ENCODE results near the gene GLT6D1.
"Not testable (repeated sequence)": the region's sequence is repeated elsewhere in the genome, so short reads cannot be mapped to it uniquely, and the experiment has no call there.

GLT6D1 gene

DNA sequence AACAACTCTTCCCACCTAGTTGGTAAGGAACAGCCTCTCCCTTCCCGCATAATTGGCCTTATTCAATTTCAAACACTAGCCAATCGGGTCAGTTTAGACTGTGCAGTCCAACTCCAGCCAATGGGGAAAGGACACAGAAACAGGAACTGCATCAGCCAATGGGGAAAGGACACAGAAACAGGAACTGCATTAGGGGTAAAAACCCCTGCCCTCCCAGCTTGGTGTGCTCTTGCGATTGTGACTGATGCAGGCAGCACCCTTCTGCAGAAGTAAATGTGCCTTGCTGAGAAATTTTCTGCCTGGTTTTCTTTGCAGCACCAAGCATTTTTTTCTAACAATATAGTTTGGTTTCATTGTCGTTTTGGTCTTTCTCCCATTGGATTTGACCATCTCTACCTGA lies 8.5 kb upstream of the GLT6D1 start:
- H3K27ac ChIP-seq, result no peak overlapping the region
- no peak for DNase-seq (ENCODE audit: low spot score)
- no peak for TF ChIP-seq CTCF (IDR thresholded peaks at IDR 0.05)
- no peak overlapping the region for H3K4me3 ChIP-seq

DNA sequence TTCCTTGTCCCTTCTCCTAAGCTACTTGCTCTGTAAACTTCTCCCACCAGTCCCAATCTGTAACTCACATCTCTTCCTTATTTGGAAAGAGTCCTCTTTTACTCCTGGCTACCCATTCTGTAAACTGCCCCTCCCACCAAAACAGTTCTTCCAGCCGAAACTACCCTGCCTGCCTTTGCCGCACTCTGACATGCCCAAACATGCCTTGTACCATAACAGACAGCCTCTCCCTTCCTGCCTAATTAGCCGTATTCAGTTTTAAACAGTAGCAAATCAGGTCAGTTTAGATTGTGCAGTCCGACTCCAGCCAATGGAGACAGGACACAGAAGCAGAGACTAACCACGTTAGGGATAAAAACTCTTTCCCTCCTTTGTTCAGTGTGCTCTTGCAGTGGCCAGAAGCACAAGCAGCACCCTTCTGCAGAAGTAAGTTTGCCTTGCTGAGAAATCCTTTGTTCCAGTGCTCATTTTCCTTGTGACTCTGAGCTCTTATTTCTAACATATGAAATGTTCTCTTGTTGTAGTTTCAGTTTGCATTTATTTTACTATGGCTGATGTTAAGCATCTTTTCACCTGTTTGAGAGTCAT lies 5.4 kb upstream of the GLT6D1 start:
- no peak for DNase-seq (ENCODE audit: low spot score)
- Histone ChIP-seq H3K4me3 (no peak overlapping the region), H3K27ac (no peak overlapping the region)
- TF ChIP-seq CTCF (IDR thresholded peaks at IDR 0.05), result no peak

DNA sequence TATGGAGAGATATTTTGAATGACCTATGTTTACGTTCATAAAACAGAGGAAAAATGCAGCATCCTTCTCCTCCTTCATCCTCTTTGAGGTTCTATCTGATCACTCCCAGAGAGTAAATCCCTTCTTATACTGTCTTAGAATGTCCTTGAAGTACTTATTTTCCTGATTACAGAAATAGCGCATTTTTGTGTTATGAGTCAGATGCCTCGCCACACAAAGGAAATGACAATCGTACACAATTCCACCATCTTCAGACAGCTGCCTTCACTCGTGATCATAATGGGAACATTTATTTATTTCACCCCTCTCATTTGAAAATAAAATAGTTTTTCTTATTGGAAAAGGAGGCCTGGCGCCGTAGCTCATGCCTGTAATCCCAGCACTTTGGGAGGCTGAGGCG lies 2.4 kb upstream of the GLT6D1 start:
- Histone ChIP-seq H3K4me3 (no peak overlapping the region), H3K27ac (no peak overlapping the region)
- no peak for TF ChIP-seq CTCF (IDR thresholded peaks at IDR 0.05)
- no peak for DNase-seq (ENCODE audit: low spot score)

DNA sequence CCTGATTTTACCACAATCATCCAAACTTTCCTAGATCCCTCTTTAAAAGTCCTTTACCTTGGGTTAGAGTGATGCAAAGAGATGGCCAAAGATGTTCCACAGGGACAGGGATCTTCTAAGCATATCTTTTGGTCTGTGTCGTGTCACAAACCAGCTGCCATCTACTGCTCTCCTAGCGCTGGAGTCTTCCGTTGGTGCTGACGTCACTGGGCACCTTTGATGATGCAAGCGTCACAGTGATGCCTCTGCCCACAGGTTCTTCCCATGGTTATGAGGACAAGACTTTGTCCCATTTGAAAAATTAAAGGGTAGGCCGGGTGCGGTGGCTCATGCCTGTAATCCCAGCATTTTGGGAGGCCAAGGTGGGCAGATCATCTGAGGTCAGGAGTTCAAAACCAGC lies 1.7 kb upstream of the GLT6D1 start:
- no peak overlapping the region for H3K27ac ChIP-seq
- no peak overlapping the region for H3K4me3 ChIP-seq
- no peak for TF ChIP-seq CTCF (IDR thresholded peaks at IDR 0.05)
- no peak for DNase-seq (ENCODE audit: low spot score)

DNA sequence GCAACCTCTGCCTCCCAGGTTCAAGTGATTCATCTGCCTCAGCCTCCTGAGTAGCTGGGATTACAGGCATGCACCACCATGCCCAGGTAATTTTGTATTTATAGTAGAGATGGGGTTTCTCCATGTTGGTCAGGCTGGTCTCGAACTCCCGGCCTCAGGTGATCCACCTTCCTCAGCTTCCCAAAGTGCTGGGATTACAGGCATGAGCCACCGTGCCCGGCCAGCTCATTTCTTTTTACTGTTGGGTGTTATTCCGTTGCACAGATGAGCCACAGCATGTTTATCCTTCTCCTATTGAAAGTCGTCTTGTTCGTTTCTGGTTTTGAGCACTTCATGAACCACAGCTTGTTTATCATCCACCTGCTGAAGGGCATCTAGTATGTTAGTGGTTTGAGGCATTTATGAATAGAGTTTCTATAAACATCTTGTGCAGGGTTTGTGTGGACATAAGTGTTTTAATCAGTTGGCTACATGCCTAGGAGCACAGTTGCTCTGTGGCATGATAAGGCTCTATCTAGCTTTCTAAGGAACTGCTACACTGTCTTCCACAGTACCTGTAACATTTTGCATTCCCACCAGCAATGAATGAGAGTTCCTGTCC lies 2.3 kb downstream of the GLT6D1 start:
- H3K4me3 ChIP-seq; DNase-seq (ENCODE audit: low spot score); H3K27ac ChIP-seq: not testable (repeated sequence)

- TF ChIP-seq CTCF (IDR thresholded peaks at IDR 0.05), result no peak
- no peak for DNase-seq (ENCODE audit: low spot score)
- Histone ChIP-seq H3K27ac (no peak overlapping the region), H3K4me3 (no peak overlapping the region)
Observed at GRCh38 chr9:135632841-135633240, 6.5 kb downstream of the GLT6D1 start.

DNA sequence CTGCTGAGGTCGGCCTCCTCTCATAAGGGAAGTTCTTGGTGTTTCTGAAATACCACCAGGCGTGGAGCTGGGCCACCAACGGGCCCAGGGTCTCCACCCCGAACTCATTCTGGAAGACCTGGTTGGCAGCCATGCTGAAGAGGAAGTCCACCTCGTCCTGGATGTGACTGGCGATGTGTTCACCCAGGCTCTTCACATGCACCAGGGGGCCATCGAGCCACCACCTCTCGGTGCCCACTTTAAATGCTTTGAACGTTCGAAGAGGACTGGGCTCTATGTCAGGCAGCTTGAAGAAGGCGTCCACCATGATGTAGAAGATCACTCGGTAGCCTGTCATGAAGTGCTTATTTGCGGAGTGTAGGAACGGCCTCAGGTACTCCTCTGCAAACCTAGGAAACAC lies 15.1 kb downstream of the GLT6D1 start:
- H3K27ac ChIP-seq, result no peak overlapping the region
- peak; percentile 31 for DNase-seq (ENCODE audit: low spot score)
- H3K4me3 ChIP-seq, result no peak overlapping the region
- no peak for TF ChIP-seq CTCF (IDR thresholded peaks at IDR 0.05)
